H1 (cell line): ENCODE results near the gene ASB1. TPM values are rescaled to one million over a fixed set of nuclear protein-coding genes. Genes with fewer than 3 reads are reported as not detected.

ENCODE experiments used
- CTCF ChIA-PET: fragments of 300-600 bp; sonication (Branson Sonifier 250); formaldehyde crosslinking; loops from one replicate; lab custom pipeline; 2021; ENCODE audit not compliant: partially characterized antibody; lab: Charles Lee
- POLR2A ChIA-PET: fragments of 300-600 bp; sonication (Branson Sonifier 250); formaldehyde crosslinking; loops from one replicate; lab custom pipeline; 2021; ENCODE audit warnings: inconsistent platforms; ENCODE audit not compliant: partially characterized antibody; lab: Charles Lee
- DNase-seq, 2 experiments: peaks; one replicate each; pipeline versions ENCODE4 v3.0.0 to v3.0.0-alpha.2; 2010 to 2022; ENCODE audit warnings: low spot score in 2 of 2, low read depth in 1 of 2, mixed read lengths in 1 of 2
- FAIRE-seq: peaks from 2 replicates; lab custom pipeline; 2011; peaks lifted over from hg19 to GRCh38; lab: Jason Lieb, UNC
- H2AFZ ChIP-seq: 2 replicates; pipeline ENCODE4 v1.8.1; 2012; ENCODE audit warnings: low read length, inconsistent platforms
- H2AK5ac ChIP-seq: 2 replicates; pipeline ENCODE4 v1.6.1; 2013; ENCODE audit warnings: low read depth, low read length
- H2BK120ac ChIP-seq: replicated peaks from 2 replicates; pipeline ENCODE3; 2013; ENCODE audit warnings: low read depth, low read length, inconsistent platforms
- H2BK12ac ChIP-seq: 2 replicates; pipeline ENCODE4 v1.6.1; 2013; ENCODE audit warnings: low read depth, low read length
- H2BK15ac ChIP-seq: 2 replicates; pipeline ENCODE4 v1.6.1; 2013; ENCODE audit warnings: low read length
- H2BK20ac ChIP-seq: 2 replicates; pipeline ENCODE4 v1.6.1; 2013; ENCODE audit warnings: low read length
- H2BK5ac ChIP-seq: 2 replicates; pipeline ENCODE4 v1.6.1; 2013; ENCODE audit warnings: low read depth, low read length
- H3K14ac ChIP-seq: 2 replicates; pipeline ENCODE4 v1.6.1; 2013; ENCODE audit warnings: inconsistent platforms; ENCODE audit not compliant: insufficient read length
- H3K18ac ChIP-seq: 2 replicates; pipeline ENCODE4 v1.6.1; 2013; ENCODE audit warnings: low read length; ENCODE audit errors: extremely low read depth
- H3K23ac ChIP-seq: 2 replicates; pipeline ENCODE4 v1.6.1; 2013; ENCODE audit warnings: inconsistent platforms; ENCODE audit not compliant: insufficient read length
- H3K23me2 ChIP-seq: 2 replicates; pipeline ENCODE4 v1.6.1; 2013; ENCODE audit warnings: low read depth, low read length
- H3K27ac ChIP-seq: 2 replicates; pipeline ENCODE4 v1.6.1; 2011; ENCODE audit warnings: low read depth, low read length, inconsistent platforms
- H3K27me3 ChIP-seq, 4 experiments: replicated peaks in 1 of 4; 1 replicate in 1 of 4; 2 replicates in 3 of 4; pipeline versions ENCODE4 v1.6.1 to v1.8.1; 2011 to 2013; ENCODE audit warnings: low read length in 3 of 4, mild to moderate bottlenecking in 3 of 4, inconsistent platforms in 2 of 4, mixed read lengths in 2 of 4, moderate library complexity in 1 of 4; ENCODE audit not compliant: control insufficient read depth in 3 of 4, insufficient read depth in 3 of 4; ENCODE audit errors: extremely low read depth in 1 of 4
- H3K36me3 ChIP-seq, 4 experiments: 2 replicates each; pipeline versions ENCODE4 v1.6.1 to v1.8.1; 2011 to 2013; ENCODE audit warnings: mild to moderate bottlenecking in 4 of 4, low read length in 3 of 4, moderate library complexity in 2 of 4, control low read depth in 1 of 4, inconsistent platforms in 1 of 4; ENCODE audit not compliant: insufficient read depth in 4 of 4, control insufficient read depth in 2 of 4
- H3K4ac ChIP-seq: replicated peaks from 2 replicates; pipeline ENCODE3; 2013; ENCODE audit warnings: low read length, low read depth, mixed read lengths, inconsistent platforms; ENCODE audit not compliant: insufficient read length
- H3K4me1 ChIP-seq, 4 experiments: replicated peaks in 1 of 4; 1 replicate in 1 of 4; 2 replicates in 3 of 4; pipeline versions ENCODE4 v1.6.1 to v1.8.1; 2011 to 2013; ENCODE audit warnings: low read length in 3 of 4, inconsistent platforms in 2 of 4, mixed read lengths in 1 of 4; ENCODE audit not compliant: insufficient read depth in 4 of 4, control insufficient read depth in 3 of 4
- H3K4me2 ChIP-seq, 2 experiments: 2 replicates each; pipeline versions ENCODE4 v1.6.1 to v1.8.1; 2011 to 2013; ENCODE audit warnings: low read depth in 2 of 2, low read length in 2 of 2, control low read depth in 1 of 2, inconsistent platforms in 1 of 2, mild to moderate bottlenecking in 1 of 2; ENCODE audit not compliant: insufficient read depth in 1 of 2
- H3K4me3 ChIP-seq, 4 experiments: fragments of 200-600, 300-600 bp in 1 of 4; sonication (generic), shearing (Covaris generic), sonication (Bioruptor Twin) in 1 of 4; 2 replicates each; pipeline versions ENCODE4 v1.5.1 to v1.8.1; 2011 to 2016; ENCODE audit warnings: low read length in 4 of 4, low read depth in 3 of 4, control low read depth in 2 of 4, inconsistent platforms in 2 of 4, mild to moderate bottlenecking in 2 of 4, mixed read lengths in 1 of 4, moderate library complexity in 1 of 4; ENCODE audit not compliant: insufficient read depth in 2 of 4; ENCODE audit errors: extremely low read depth in 1 of 4
- H3K56ac ChIP-seq: replicated peaks from 2 replicates; pipeline ENCODE3; 2013; ENCODE audit warnings: low read depth, mild to moderate bottlenecking, mixed read lengths, low read length, inconsistent platforms; ENCODE audit not compliant: insufficient read length
- H3K79me1 ChIP-seq: 2 replicates; pipeline ENCODE4 v1.6.1; 2013; ENCODE audit warnings: low read depth, low read length, control low read depth
- H3K79me2 ChIP-seq, 2 experiments: 2 replicates each; pipeline versions ENCODE4 v1.6.1 to v1.8.1; 2012 to 2013; ENCODE audit warnings: low read length in 2 of 2, mild to moderate bottlenecking in 2 of 2, inconsistent platforms in 1 of 2; ENCODE audit not compliant: insufficient read depth in 2 of 2, control insufficient read depth in 1 of 2
- H3K9ac ChIP-seq, 4 experiments: replicated peaks in 1 of 4; 1 replicate in 1 of 4; 2 replicates in 3 of 4; pipeline versions ENCODE4 v1.6.1 to v1.8.1; 2011 to 2013; ENCODE audit warnings: low read depth in 3 of 4, low read length in 3 of 4, control low read depth in 2 of 4, mild to moderate bottlenecking in 2 of 4, moderate library complexity in 2 of 4, inconsistent platforms in 1 of 4; ENCODE audit errors: extremely low read depth in 1 of 4
- H3K9me3 ChIP-seq, 2 experiments: 2 replicates each; pipeline versions ENCODE4 v1.6.1 to v1.8.1; 2012 to 2013; ENCODE audit warnings: mild to moderate bottlenecking in 2 of 2, moderate library complexity in 2 of 2, control low read depth in 1 of 2, inconsistent platforms in 1 of 2, low read depth in 1 of 2, low read length in 1 of 2, mixed read lengths in 1 of 2; ENCODE audit not compliant: insufficient read depth in 2 of 2
- H4K20me1 ChIP-seq, 2 experiments: replicated peaks in 1 of 2; 2 replicates each; pipeline versions ENCODE3 to v1.8.1; 2011 to 2013; ENCODE audit warnings: inconsistent platforms in 2 of 2, low read length in 2 of 2, mild to moderate bottlenecking in 1 of 2; ENCODE audit not compliant: insufficient read depth in 2 of 2, control insufficient read depth in 1 of 2
- H4K5ac ChIP-seq: 2 replicates; pipeline ENCODE4 v1.6.1; 2013; ENCODE audit warnings: low read length, low read depth, mixed read lengths, inconsistent platforms; ENCODE audit not compliant: insufficient read length
- H4K8ac ChIP-seq: 2 replicates; pipeline ENCODE4 v1.8.0; 2013; ENCODE audit warnings: mild to moderate bottlenecking, moderate library complexity, low read length, inconsistent platforms; ENCODE audit not compliant: insufficient read depth; ENCODE audit errors: extremely low read depth
- H4K91ac ChIP-seq: replicated peaks from 2 replicates; pipeline ENCODE3; 2013; ENCODE audit warnings: low read length, mixed read lengths, inconsistent platforms; ENCODE audit not compliant: insufficient read length
- CTBP2 ChIP-seq: IDR thresholded peaks from 2 replicates; pipeline ENCODE4 v1.7.0; 2011; ENCODE audit warnings: borderline replicate concordance, mild to moderate bottlenecking, moderate library complexity, mixed read lengths, low read length; ENCODE audit not compliant: insufficient read depth, insufficient read length
- EZH2 ChIP-seq: fragments of 200-600 bp; sonication (generic); IDR thresholded peaks from 2 replicates; pipeline ENCODE4 v1.7.1; 2012; ENCODE audit warnings: low read depth, mild to moderate bottlenecking, moderate library complexity, low read length, inconsistent platforms; ENCODE audit not compliant: severe bottlenecking
- FOSL1 ChIP-seq: IDR thresholded peaks from 2 replicates; pipeline ENCODE4 v1.6.1; 2011; ENCODE audit warnings: mild to moderate bottlenecking, low read depth, low read length, moderate library complexity; ENCODE audit not compliant: insufficient read depth
- JUND ChIP-seq: IDR thresholded peaks from 2 replicates; pipeline ENCODE4 v1.6.1; 2011; ENCODE audit warnings: mild to moderate bottlenecking, improper control_type of control experiment, low read length
- POLR2AphosphoS5 ChIP-seq: IDR thresholded peaks from 2 replicates; pipeline ENCODE4 v1.6.1; 2011; ENCODE audit warnings: low read depth, low read length
- RBBP5 ChIP-seq: IDR thresholded peaks from 2 replicates; pipeline ENCODE4 v1.7.1; 2012; ENCODE audit warnings: low read depth, mild to moderate bottlenecking, inconsistent platforms, low read length, moderate library complexity, borderline replicate concordance
- RFX5 ChIP-seq: IDR thresholded peaks from 2 replicates; pipeline ENCODE4 v1.6.1; 2011; ENCODE audit warnings: low read depth, low read length, improper control_type of control experiment, borderline replicate concordance
- RNF2 ChIP-seq: fragments of 200-900, 300-1000 bp; sonication (generic); IDR thresholded peaks from 2 replicates; pipeline ENCODE4 v1.7.1; 2016; ENCODE audit warnings: borderline replicate concordance, low read depth, mild to moderate bottlenecking, antibody characterized with exemption, low read length; ENCODE audit not compliant: poor library complexity, severe bottlenecking; ENCODE audit errors: missing control alignments
- SAP30 ChIP-seq: fragments of 300-600 bp; sonication (generic); IDR thresholded peaks from 2 replicates; pipeline ENCODE4 v1.7.1; 2012; ENCODE audit warnings: low read length, moderate library complexity, mild to moderate bottlenecking, inconsistent platforms; ENCODE audit not compliant: insufficient read depth, insufficient replicate concordance
- SUZ12 ChIP-seq: fragments of 200-600 bp; sonication (generic); IDR thresholded peaks from 2 replicates; pipeline ENCODE4 v1.6.1; 2012; ENCODE audit warnings: mild to moderate bottlenecking, inconsistent platforms, low read length, moderate library complexity, mixed read lengths
- YY1 ChIP-seq: IDR thresholded peaks from 2 replicates; pipeline ENCODE4 v1.6.1; 2011; ENCODE audit warnings: low read depth, mild to moderate bottlenecking, low read length
- WGBS, 2 experiments: shearing (Covaris generic) in 1 of 2; methylation state at CpG; one replicate each; pipeline versions ENCODE4 v1.1.6 to v1.1.7; 2013 to 2015; ENCODE audit warnings: low lambda C conversion rate in 2 of 2, mixed read lengths in 2 of 2, inconsistent platforms in 1 of 2, low coverage in 1 of 2, missing lambda C conversion rate in 1 of 2; ENCODE audit not compliant: insufficient replicate concordance in 2 of 2, insufficient coverage in 1 of 2, insufficient read length in 1 of 2; ENCODE audit errors: extremely low coverage in 1 of 2, missing lambda C conversion rate in 1 of 2; 5-methylcytosine and 5-hydroxymethylcytosine counted together
- polyA plus RNA-seq, 7 experiments: library from polyadenylated mRNA; depleted of rRNA in 3 of 7; stranded (reverse) in 5 of 7; unstranded in 2 of 7; fragments of >200 nt in 5 of 7; fragments of 200-250 nt in 2 of 7; gene quantifications; 1 replicate in 5 of 7; 2 replicates in 1 of 7; 4 replicates in 1 of 7; pipeline versions ENCODE4 v1.2.1 to v1.2.3, GENCODE V29; 2011 to 2013; ENCODE audit warnings: missing spikeins in 2 of 7, mixed read lengths in 2 of 7
- total RNA-seq: library from RNA; stranded (reverse); fragmentation: NEBNext Ultra II Directional; extraction: Animal tissue kit (Norgen Biotek cat#: 25700); gene quantifications from 2 replicates; pipeline ENCODE4 v1.2.1, GENCODE V29; 2021

The ASB1 gene
- total and polyA plus RNA-seq, 2 of the 8 experiments (the other 6 are each of a cell fraction or from before 2014, with no cell fraction given) = 24.1 to 36.0 TPM

DNA sequence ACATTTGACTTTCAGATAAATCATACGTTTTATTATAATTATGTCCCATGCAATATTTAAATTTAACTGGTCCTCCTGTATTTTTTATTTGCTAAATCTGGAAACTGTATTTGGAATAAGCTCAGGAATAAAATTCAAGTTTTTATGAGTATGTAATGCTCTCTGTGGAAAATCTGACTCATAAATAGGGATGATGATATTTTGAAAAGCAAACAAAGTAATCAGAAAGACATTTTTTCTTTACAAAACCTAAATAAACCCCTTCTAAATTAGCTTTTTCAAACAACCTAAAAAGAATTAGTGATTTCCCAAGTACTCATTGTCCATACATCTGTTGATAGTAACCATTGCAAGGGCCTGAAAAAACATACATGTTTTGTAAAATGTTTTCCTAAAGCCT lies 41.1 kb downstream of the ASB1 start:
- ChIA-PET CTCF (no interaction called here), POLR2A (no interaction called here)
- no peak overlapping the region for H2BK20ac ChIP-seq
- H3K23ac ChIP-seq = no peak overlapping the region
- no peak overlapping the region for H3K4me2 ChIP-seq
- no peak overlapping the region for H4K91ac ChIP-seq
- no peak overlapping the region for H2BK120ac ChIP-seq
- no peak overlapping the region for H3K4ac ChIP-seq
- no peak overlapping the region for H2AFZ ChIP-seq
- 0 out of 4 replicates have a peak, but pooled peaks cover 0 to 2% of the 10 kb centered on the region in 2 experiments for H3K9me3 ChIP-seq
- no peaks in the 10 kb centered on the region for H3K23me2 ChIP-seq
- no peak overlapping the region for H3K14ac ChIP-seq
- H3K4me1 ChIP-seq = no peaks in the 10 kb centered on the region
- no peak overlapping the region for H2BK5ac ChIP-seq
- no peaks in the 10 kb centered on the region; a peak in 1 of 7 replicates for H3K27me3 ChIP-seq
- H3K18ac ChIP-seq = no peak overlapping the region
- H2BK12ac ChIP-seq = no peak overlapping the region
- no peak overlapping the region for H3K9ac ChIP-seq
- FAIRE-seq (no peak), DNase-seq (no peak)
- H3K56ac ChIP-seq = no peak overlapping the region
- no peaks in the 10 kb centered on the region for H3K36me3 ChIP-seq
- H3K79me2 ChIP-seq = no peaks in the 10 kb centered on the region
- no peak overlapping the region for H2AK5ac ChIP-seq
- no peak overlapping the region for H4K8ac ChIP-seq
- WGBS, 2 experiments = 81% methylated on average over 1 of the region's 1 CpG; no CpG with 5 or more reads in 1 of the 2 experiments
- H2BK15ac ChIP-seq = no peak overlapping the region
- no peak overlapping the region for H3K4me3 ChIP-seq
- H3K79me1 ChIP-seq = no peaks in the 10 kb centered on the region
- H4K20me1 ChIP-seq = no peaks in the 10 kb centered on the region
- no peak overlapping the region for H4K5ac ChIP-seq
- H3K27ac ChIP-seq = no peak overlapping the region
- no peak for TF ChIP-seq SUZ12
- no peak for TF ChIP-seq FOSL1
- no peak for TF ChIP-seq RFX5
- TF ChIP-seq POLR2AphosphoS5 = no peak
- no peak for TF ChIP-seq RNF2
- no peak for TF ChIP-seq RBBP5
- TF ChIP-seq EZH2 = no peak
- no peak for TF ChIP-seq CTBP2
- no peak for TF ChIP-seq JUND
- TF ChIP-seq YY1 = no peak
- no peak for TF ChIP-seq SAP30
